CD4-positive, CD25-positive, alpha-beta regulatory T cell (primary cell): Measurements from ENCODE around the gene CDKAL1. TPM values are rescaled to one million over a fixed set of nuclear protein-coding genes. Genes with fewer than 3 reads are reported as not detected.

ENCODE experiments used
- ATAC-seq, 2 donors: fragments of 150-1000 bp; cut with Tn5 transposase; one replicate each; pipeline ENCODE4 v1.10.0; 2021; ENCODE audit warnings: low read depth in 2 of 2, moderate number of reproducible peaks in 2 of 2, moderate library complexity in 1 of 2
- DNase-seq, 3 donors: peaks; one replicate each; pipeline versions ENCODE4 v3.0.0 to v3.0.0-alpha.2; 2012 to 2022; ENCODE audit warnings: mixed read lengths in 1 of 3
- H3K27ac ChIP-seq: one replicate; pipeline ENCODE4 v1.7.0; 2013; ENCODE audit warnings: mild to moderate bottlenecking, low read length; ENCODE audit not compliant: insufficient read depth, poor library complexity, severe bottlenecking
- H3K27me3 ChIP-seq: one replicate; pipeline ENCODE4 v1.7.0; 2013; ENCODE audit warnings: low read length; ENCODE audit not compliant: control insufficient read depth, insufficient read depth
- H3K36me3 ChIP-seq: one replicate; pipeline ENCODE4 v1.7.0; 2013; ENCODE audit warnings: mild to moderate bottlenecking, low read length, moderate library complexity; ENCODE audit not compliant: control insufficient read depth, insufficient read depth
- H3K4me1 ChIP-seq: 2 replicates; pipeline ENCODE4 v1.7.0; 2013; ENCODE audit warnings: mild to moderate bottlenecking, low read length; ENCODE audit not compliant: insufficient read depth, control insufficient read depth, poor library complexity, severe bottlenecking
- H3K4me3 ChIP-seq: one replicate; pipeline ENCODE4 v1.7.0; 2013; ENCODE audit warnings: low read depth, mild to moderate bottlenecking, low read length, moderate library complexity
- H3K9me3 ChIP-seq, 2 experiments: 1 replicate in 1 of 2; 2 replicates in 1 of 2; pipeline ENCODE4 v1.7.0; 2013; ENCODE audit warnings: low read length in 2 of 2, mild to moderate bottlenecking in 1 of 2, moderate library complexity in 1 of 2; ENCODE audit not compliant: control insufficient read depth in 2 of 2
- H3K27ac Mint-ChIP-seq, 3 donors: one replicate each; pipeline ENCODE4 v1.8.0; 2020 to 2022; ENCODE audit warnings: mild to moderate bottlenecking in 3 of 3, mixed read lengths in 3 of 3, moderate library complexity in 2 of 3
- H3K27me3 Mint-ChIP-seq: one replicate; pipeline ENCODE4 v1.8.0; 2022; ENCODE audit warnings: mild to moderate bottlenecking, mixed read lengths
- H3K36me3 Mint-ChIP-seq: one replicate; pipeline ENCODE4 v1.8.0; 2020; ENCODE audit warnings: mixed read lengths
- H3K4me1 Mint-ChIP-seq, 4 donors: one replicate each; pipeline ENCODE4 v1.8.0; 2020 to 2022; ENCODE audit warnings: mixed read lengths in 4 of 4, mild to moderate bottlenecking in 1 of 4
- H3K4me3 Mint-ChIP-seq, 4 donors: one replicate each; pipeline ENCODE4 v1.8.0; 2020 to 2022; ENCODE audit warnings: mild to moderate bottlenecking in 4 of 4, mixed read lengths in 4 of 4, moderate library complexity in 3 of 4
- H3K9me3 Mint-ChIP-seq, 7 donors: one replicate each; pipeline ENCODE4 v1.8.0; 2020 to 2022; ENCODE audit warnings: mixed read lengths in 7 of 7, mild to moderate bottlenecking in 3 of 7, moderate library complexity in 2 of 7
- polyA plus RNA-seq, 4 donors: library from polyadenylated mRNA; unstranded; fragments of 300-500 nt; fragmentation: Illumina TruSeq; gene quantifications; one replicate each; pipeline ENCODE4 v1.2.3, GENCODE V29; 2021
- total RNA-seq: library from RNA; stranded (reverse); gene quantifications from one replicate; pipeline ENCODE4 v1.2.3, GENCODE V29; 2022

Gene CDKAL1
- total and polyA plus RNA-seq, 5 donors from 2014 or later: 26.1 to 39.4 (median 30.4) TPM

DNA sequence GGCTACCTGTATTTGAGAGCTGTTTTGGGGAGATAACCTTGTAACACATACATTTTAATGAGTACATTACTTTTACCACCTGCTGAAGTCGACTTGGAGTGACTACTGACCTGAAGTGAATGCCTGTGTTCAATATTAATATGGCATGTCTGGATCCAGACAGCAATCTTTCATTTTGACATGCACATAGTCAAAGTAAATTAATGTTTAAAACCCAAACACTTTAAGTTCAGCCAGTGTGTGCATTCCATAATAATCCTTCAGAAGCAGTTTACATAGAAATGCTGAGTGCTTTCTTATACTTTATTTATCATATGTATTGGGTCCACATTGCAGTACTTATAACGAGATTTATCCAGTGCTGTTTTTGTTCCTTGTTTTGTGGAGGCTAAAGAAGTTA is 38.0 kb downstream of the CDKAL1 start:
- H3K36me3 ChIP-seq: peaks cover 13% of the 10 kb centered on the region
- Mint-ChIP-seq H3K9me3 (no peaks in the 10 kb centered on the region), H3K27ac (no peak overlapping the region), H3K36me3 (peaks cover 17% of the 10 kb centered on the region), H3K4me3 (no peak overlapping the region), H3K27me3 (no peaks in the 10 kb centered on the region), H3K4me1 (peaks cover 13 to 31% (median 24%) of the 10 kb centered on the region in 4 donors)
- no peaks in the 10 kb centered on the region for H3K4me1 ChIP-seq
- ATAC-seq (no peak), DNase-seq (no peak)
- no peaks in the 10 kb centered on the region for H3K27me3 ChIP-seq
- H3K9me3 ChIP-seq: no peaks in the 10 kb centered on the region
- H3K4me3 ChIP-seq: no peak overlapping the region
- no peak overlapping the region for H3K27ac ChIP-seq

DNA sequence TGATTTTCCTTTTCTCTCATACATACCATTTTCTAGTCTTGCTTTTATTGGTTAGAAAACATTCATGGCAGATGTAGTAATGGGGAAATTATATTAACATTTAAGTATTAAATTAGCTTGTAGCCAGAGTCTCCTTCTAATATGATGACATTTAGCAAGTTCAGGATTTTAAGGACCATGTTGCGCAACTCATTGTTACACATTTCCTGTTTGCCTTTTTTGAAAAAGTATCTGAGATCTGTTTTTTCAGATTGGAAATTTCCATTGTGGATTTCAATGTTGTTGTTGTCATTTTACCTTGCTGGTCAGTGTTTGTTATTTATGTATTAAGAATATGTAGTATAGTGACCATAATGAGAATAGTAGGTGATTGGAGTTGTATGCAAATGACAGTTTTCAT is 38.7 kb downstream of the CDKAL1 start:
- peak overlapping the region in 1 of 3 donors; percentile 48 for H3K27ac Mint-ChIP-seq
- H3K4me3 Mint-ChIP-seq: no peak overlapping the region
- H3K4me3 ChIP-seq: no peak overlapping the region
- H3K4me1 ChIP-seq: no peaks in the 10 kb centered on the region
- peaks cover 13 to 30% (median 24%) of the 10 kb centered on the region in 4 donors for H3K4me1 Mint-ChIP-seq
- ATAC-seq (no peak), DNase-seq (no peak)
- no peak overlapping the region for H3K27ac ChIP-seq
- no peaks in the 10 kb centered on the region for H3K27me3 Mint-ChIP-seq
- no peaks in the 10 kb centered on the region for H3K27me3 ChIP-seq
- peaks cover 20% of the 10 kb centered on the region for H3K36me3 Mint-ChIP-seq
- H3K9me3 ChIP-seq: no peaks in the 10 kb centered on the region
- H3K9me3 Mint-ChIP-seq: no peaks in the 10 kb centered on the region
- H3K36me3 ChIP-seq: peaks cover 15% of the 10 kb centered on the region

- H3K4me3 Mint-ChIP-seq: no peak overlapping the region
- peaks cover 23% of the 10 kb centered on the region for H3K36me3 Mint-ChIP-seq
- no peaks in the 10 kb centered on the region for H3K9me3 Mint-ChIP-seq
- Histone ChIP-seq H3K4me3 (no peak overlapping the region), H3K27ac (no peak overlapping the region), H3K36me3 (peaks cover 15% of the 10 kb centered on the region), H3K9me3 (no peaks in the 10 kb centered on the region), H3K4me1 (no peaks in the 10 kb centered on the region), H3K27me3 (no peaks in the 10 kb centered on the region)
- H3K27ac Mint-ChIP-seq: peak overlapping the region in 1 of 3 donors; percentile 6
- ATAC-seq (no peak), DNase-seq (no peak)
- peaks cover 13 to 28% (median 25%) of the 10 kb centered on the region in 4 donors for H3K4me1 Mint-ChIP-seq
- H3K27me3 Mint-ChIP-seq: no peaks in the 10 kb centered on the region
Observed at GRCh38 chr6:20574355-20574754, 40.1 kb downstream of the CDKAL1 start.

DNA sequence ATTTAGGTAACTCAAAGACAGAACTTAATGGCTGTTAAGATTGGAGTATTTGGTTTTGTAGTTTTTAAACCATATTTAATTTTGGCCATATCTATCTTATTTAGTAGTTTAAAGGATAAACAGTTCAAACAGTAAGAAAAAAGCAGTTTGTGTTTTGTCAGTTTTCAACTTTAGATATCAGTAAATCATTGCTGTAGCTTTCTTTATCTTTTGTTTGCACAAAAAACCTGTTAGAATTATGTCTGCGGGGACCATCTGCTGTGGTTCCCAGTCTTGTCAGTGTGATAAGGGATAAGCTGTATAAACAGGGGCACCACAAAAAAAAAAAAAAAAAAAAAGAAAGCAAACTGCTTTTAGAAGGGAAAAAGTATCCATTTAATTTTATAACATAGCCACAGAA is 40.9 kb downstream of the CDKAL1 start:
- no peak overlapping the region for H3K4me3 ChIP-seq
- Mint-ChIP-seq H3K9me3 (no peaks in the 10 kb centered on the region), H3K27ac (no peak overlapping the region), H3K36me3 (peaks cover 20% of the 10 kb centered on the region), H3K27me3 (no peaks in the 10 kb centered on the region), H3K4me3 (no peak overlapping the region), H3K4me1 (peaks cover 13 to 27% (median 22%) of the 10 kb centered on the region in 4 donors)
- DNase-seq (no peak), ATAC-seq (no peak)
- H3K27ac ChIP-seq: no peak overlapping the region
- H3K36me3 ChIP-seq: peaks cover 15% of the 10 kb centered on the region
- no peaks in the 10 kb centered on the region for H3K4me1 ChIP-seq
- no peaks in the 10 kb centered on the region for H3K27me3 ChIP-seq
- H3K9me3 ChIP-seq: no peaks in the 10 kb centered on the region

DNA sequence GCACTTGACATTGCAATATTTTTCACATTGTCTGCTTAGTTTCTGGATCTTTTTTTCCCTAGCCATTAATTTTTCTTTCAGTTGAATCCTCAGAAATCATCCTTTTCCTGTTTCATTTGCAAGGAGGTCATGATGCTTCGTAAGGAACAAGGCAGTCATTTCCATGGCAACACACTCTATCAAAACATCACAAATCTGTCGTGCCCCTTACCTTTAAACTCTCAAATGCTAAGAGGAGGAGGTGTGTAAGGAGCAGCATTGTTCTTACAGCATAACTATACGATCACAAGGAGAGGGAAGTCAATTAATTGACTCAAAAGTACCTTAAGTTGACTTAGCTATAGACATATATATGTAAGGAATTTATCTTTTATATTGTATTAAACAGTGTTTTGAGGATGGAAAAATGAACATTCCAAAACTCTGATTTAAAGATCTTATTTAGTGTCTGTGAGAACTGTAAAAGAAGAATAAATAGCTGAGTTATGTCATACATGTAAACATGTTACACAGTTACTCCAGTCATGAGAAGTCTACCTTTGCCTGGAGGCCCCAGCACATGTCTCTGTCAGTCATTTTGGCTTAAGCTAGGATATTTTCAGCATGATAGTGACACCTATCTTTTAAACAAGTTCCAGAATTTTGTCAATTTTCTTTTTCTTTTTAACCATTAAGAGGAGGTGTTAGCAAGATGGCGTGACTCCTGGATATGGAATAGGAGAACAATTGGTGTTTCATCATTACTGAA is 41.6 kb downstream of the CDKAL1 start:
- no peak for ATAC-seq
- Mint-ChIP-seq H3K27ac (no peak overlapping the region), H3K4me1 (peaks cover 13 to 27% (median 20%) of the 10 kb centered on the region in 4 donors), H3K9me3 (no peaks in the 10 kb centered on the region), H3K36me3 (peaks cover 20% of the 10 kb centered on the region), H3K4me3 (no peak overlapping the region), H3K27me3 (no peaks in the 10 kb centered on the region)
- H3K4me3 ChIP-seq: no peak overlapping the region
- no peak overlapping the region for H3K27ac ChIP-seq
- H3K27me3 ChIP-seq: no peaks in the 10 kb centered on the region
- DNase-seq: no peak
- no peaks in the 10 kb centered on the region for H3K4me1 ChIP-seq
- H3K9me3 ChIP-seq: no peaks in the 10 kb centered on the region
- H3K36me3 ChIP-seq: peaks cover 19% of the 10 kb centered on the region

DNA sequence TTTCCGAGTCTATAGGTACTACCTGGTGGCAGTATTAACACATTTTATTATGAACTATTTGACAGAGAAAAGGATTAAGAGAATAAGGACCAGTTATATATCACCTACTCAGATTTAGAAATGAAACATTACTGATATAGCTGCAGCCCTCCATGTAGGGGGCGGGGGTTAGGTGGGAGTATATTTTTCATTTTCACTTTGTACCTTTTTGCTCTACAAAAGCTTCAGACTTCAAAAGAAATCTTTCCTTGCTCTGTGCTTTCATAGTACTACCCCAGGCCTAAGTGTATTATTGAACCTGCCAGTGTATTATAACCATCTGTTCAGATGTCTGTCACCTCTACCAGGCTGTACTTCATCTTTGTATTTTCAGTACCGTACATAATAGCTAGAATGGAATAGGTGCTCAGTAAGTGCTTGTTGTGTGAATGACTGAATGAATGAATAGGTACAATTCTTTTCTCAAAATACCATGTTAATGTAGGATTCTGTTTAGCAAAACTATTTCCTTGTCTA is 43.0 kb downstream of the CDKAL1 start:
- no peak overlapping the region for H3K27ac ChIP-seq
- Mint-ChIP-seq H3K27ac (no peak overlapping the region), H3K27me3 (no peaks in the 10 kb centered on the region), H3K4me3 (no peak overlapping the region), H3K4me1 (peaks cover 13 to 20% (median 15%) of the 10 kb centered on the region in 4 donors), H3K36me3 (peaks cover 20% of the 10 kb centered on the region), H3K9me3 (no peaks in the 10 kb centered on the region)
- DNase-seq (no peak), ATAC-seq (no peak)
- no peaks in the 10 kb centered on the region for H3K27me3 ChIP-seq
- no peaks in the 10 kb centered on the region for H3K4me1 ChIP-seq
- H3K36me3 ChIP-seq: peaks cover 19% of the 10 kb centered on the region
- no peaks in the 10 kb centered on the region for H3K9me3 ChIP-seq
- H3K4me3 ChIP-seq: no peak overlapping the region

DNA sequence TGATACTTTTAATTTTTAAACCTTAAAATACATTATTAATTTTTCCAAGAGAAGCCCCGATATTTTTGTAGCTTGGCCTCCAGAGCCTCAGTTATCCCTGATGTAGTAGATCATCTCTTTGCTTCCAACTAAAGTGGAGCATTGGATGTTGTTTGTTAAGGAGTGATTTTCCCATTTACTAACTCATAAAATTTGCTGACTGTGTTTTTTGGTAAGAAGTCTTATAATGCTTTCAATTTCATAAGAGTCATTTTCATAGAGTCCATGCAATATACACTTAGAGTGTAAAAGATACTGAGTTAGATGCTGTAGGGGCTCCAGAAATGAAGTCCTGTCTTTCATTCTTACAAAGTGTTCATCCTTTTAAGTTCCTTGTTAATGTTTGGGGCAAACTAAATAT is 46.8 kb downstream of the CDKAL1 start:
- Histone ChIP-seq H3K4me3 (no peak overlapping the region), H3K4me1 (no peaks in the 10 kb centered on the region), H3K36me3 (peaks cover 18% of the 10 kb centered on the region), H3K27me3 (no peaks in the 10 kb centered on the region), H3K27ac (no peak overlapping the region), H3K9me3 (no peaks in the 10 kb centered on the region)
- H3K27ac Mint-ChIP-seq: no peak overlapping the region
- peaks cover 0 to 2% (median 0%) of the 10 kb centered on the region in 7 donors for H3K9me3 Mint-ChIP-seq
- ATAC-seq: no peak
- no peaks in the 10 kb centered on the region for H3K27me3 Mint-ChIP-seq
- no peak for DNase-seq
- peaks cover 14 to 21% (median 16%) of the 10 kb centered on the region in 4 donors for H3K4me1 Mint-ChIP-seq
- H3K4me3 Mint-ChIP-seq: no peak overlapping the region
- peaks cover 39% of the 10 kb centered on the region for H3K36me3 Mint-ChIP-seq
